Panc1 (cell line): ENCODE results near the gene GPNMB. TPM values are rescaled to one million over a fixed set of nuclear protein-coding genes. Genes with fewer than 3 reads are reported as not detected.

Experiments used
- ATAC-seq: fragments of 200-7000 bp; cut with Tn5 transposase; 2 replicates; pipeline ENCODE4 v1.9.1; 2020; ENCODE audit warnings: mild to moderate bottlenecking, moderate library complexity
- BruUV-seq: library from RNA; stranded (reverse); fragments of 400-500 nt; replicated peaks from 2 replicates; lab custom pipeline; 2021; lab: Mats Ljungman, UMichigan
- CTCF ChIA-PET: fragments of 300-600 bp; sonication (Branson Sonifier 250); formaldehyde crosslinking; loops from one replicate; lab custom pipeline; 2022; ENCODE audit warnings: antibody characterized with exemption; lab: Charles Lee
- POLR2A ChIA-PET: fragments of 300-600 bp; sonication (Branson Sonifier 250); formaldehyde crosslinking; loops from one replicate; lab custom pipeline; 2022; ENCODE audit warnings: antibody characterized with exemption; lab: Charles Lee
- DNase-seq: peaks from one replicate; pipeline ENCODE4 v3.0.0-alpha.2; 2010; ENCODE audit warnings: low read depth, low spot score
- H3K27ac ChIP-seq: 2 replicates; pipeline ENCODE4 v1.5.1; 2011; ENCODE audit warnings: mild to moderate bottlenecking, low read length, inconsistent platforms
- H3K27me3 ChIP-seq: fragments of 200-500 bp; sonication (Bioruptor generic); 2 replicates; pipeline ENCODE4 v1.6.0; 2014; ENCODE audit warnings: low read length, inconsistent platforms; ENCODE audit not compliant: control insufficient read depth, insufficient read depth
- H3K36me3 ChIP-seq: fragments of 200-500 bp; sonication (Bioruptor generic); 2 replicates; pipeline ENCODE4 v1.5.1; 2014; ENCODE audit warnings: inconsistent platforms, mild to moderate bottlenecking, low read length, moderate library complexity; ENCODE audit not compliant: control insufficient read depth, insufficient read depth
- H3K4me1 ChIP-seq: 2 replicates; pipeline ENCODE4 v1.5.1; 2011; ENCODE audit warnings: inconsistent platforms, mild to moderate bottlenecking, low read length, moderate library complexity; ENCODE audit not compliant: control insufficient read depth, insufficient read depth
- H3K4me3 ChIP-seq, 2 experiments: 2 replicates each; pipeline ENCODE4 v1.5.1; 2011 to 2012; ENCODE audit warnings: low read depth in 2 of 2, low read length in 2 of 2, mild to moderate bottlenecking in 2 of 2, inconsistent platforms in 1 of 2, moderate library complexity in 1 of 2
- H3K9me3 ChIP-seq: fragments of 200-500 bp; sonication (Bioruptor generic); 2 replicates; pipeline ENCODE4 v1.5.1; 2014; ENCODE audit warnings: low read depth, mild to moderate bottlenecking, inconsistent platforms, low read length, moderate library complexity; ENCODE audit not compliant: control insufficient read depth, insufficient read depth
- CTCF ChIP-seq: fragments of 450-650 bp; IDR thresholded peaks from 2 replicates; pipeline ENCODE4 v1.5.1; 2017; ENCODE audit warnings: mild to moderate bottlenecking
- POLR2AphosphoS5 ChIP-seq: IDR thresholded peaks from 2 replicates; pipeline ENCODE4 v1.6.1; 2012; ENCODE audit warnings: mild to moderate bottlenecking, low read depth, low read length, moderate library complexity
- REST ChIP-seq, 2 experiments: IDR thresholded peaks; 2 replicates each; pipeline ENCODE4 v1.6.1; 2011 to 2012; ENCODE audit warnings: low read depth in 2 of 2, control low read depth in 1 of 2, low read length in 1 of 2, mild to moderate bottlenecking in 1 of 2, moderate library complexity in 1 of 2; ENCODE audit not compliant: insufficient read depth in 1 of 2
- SIN3A ChIP-seq: IDR thresholded peaks from 2 replicates; pipeline ENCODE4 v1.6.1; 2012; ENCODE audit warnings: low read depth, mild to moderate bottlenecking, low read length, moderate library complexity, borderline replicate concordance; ENCODE audit not compliant: insufficient read depth
- TCF7L2 ChIP-seq: IDR thresholded peaks from 2 replicates; pipeline ENCODE4 v1.6.1; 2011; ENCODE audit warnings: mild to moderate bottlenecking, low read depth, low read length, inconsistent platforms
- in situ Hi-C: cut with HindIII; loops from 2 replicates; pipeline ENCODE4 v1.10.0; 2016; ENCODE audit warnings: low sequenced_read_pairs, low pct_unique_long_range_greater_than_20kb
- intact Hi-C: fragments of 100-400 bp; cut with micrococcal nuclease; formaldehyde crosslinking; loops from one replicate; pipeline ENCODE4 v1.10.0; 2022; ENCODE audit not compliant: unreplicated experiment
- total RNA-seq: library from RNA; stranded (reverse); gene quantifications from one replicate; pipeline ENCODE4 v1.2.1, GENCODE V29; 2021; ENCODE audit not compliant: unreplicated experiment

Gene GPNMB
- total RNA-seq, 1 experiment from 2014 or later, result 2.1 TPM

DNA sequence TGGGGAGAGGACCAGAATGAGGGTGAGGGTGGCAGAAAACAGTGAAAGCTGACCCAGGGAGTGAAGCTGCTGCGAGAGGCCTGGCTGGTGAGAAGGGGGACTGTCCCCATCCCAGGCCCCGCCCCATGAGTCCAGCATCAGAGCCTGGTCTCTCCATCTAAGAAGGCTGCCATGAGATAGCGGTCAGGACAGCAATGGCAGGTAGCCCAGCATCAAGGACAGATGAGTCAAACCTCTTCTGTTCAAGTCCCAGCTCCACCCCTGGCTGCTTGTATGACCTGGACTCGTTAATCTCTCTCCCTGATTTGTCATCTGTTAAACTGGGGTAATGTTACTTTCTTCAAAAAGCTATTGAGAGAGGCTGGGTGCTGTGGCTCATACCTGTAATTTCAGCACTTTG, 22.2 kb downstream of the GPNMB start:
- no peaks in the 10 kb centered on the region for H3K36me3 ChIP-seq
- DNase-seq, result no peak
- no peak for ATAC-seq
- intact Hi-C loops (no loop called here), in situ Hi-C loops (no loop called here)
- ChIA-PET CTCF (interaction anchor here (1.1 to 1.3 kb wide), 2 partner anchors 10 to 84 kb away, joined by 3 read pairs; no protein-coding TSS in a partner anchor), POLR2A (interaction anchor here (1.1 kb wide), 1 partner anchor 9 kb away, joined by 4 read pairs; no protein-coding TSS in a partner anchor)
- no peak overlapping the region for H3K4me3 ChIP-seq
- BruUV-seq, result no TSS peak
- TF ChIP-seq POLR2AphosphoS5, result no peak
- no peak for TF ChIP-seq CTCF
- TF ChIP-seq TCF7L2, result no peak
- peaks cover 6% of the 10 kb centered on the region for H3K4me1 ChIP-seq
- H3K9me3 ChIP-seq, result no peaks in the 10 kb centered on the region
- H3K27ac ChIP-seq, result no peak overlapping the region
- H3K27me3 ChIP-seq, result no peaks in the 10 kb centered on the region

- H3K27me3 ChIP-seq, result no peaks in the 10 kb centered on the region
- peaks cover 11% of the 10 kb centered on the region for H3K4me1 ChIP-seq
- in situ Hi-C loops, result no loop called here
- ATAC-seq (no peak), DNase-seq (no peak)
- H3K36me3 ChIP-seq, result no peaks in the 10 kb centered on the region
- TF ChIP-seq REST (IDR thresholded peaks at IDR 0.05; ENCODE audit: insufficient read depth in 1 of 2, low read depth in 2 of 2, low read length in 1 of 2) (no peak), POLR2AphosphoS5 (no peak), TCF7L2 (no peak), SIN3A (no peak), CTCF (no peak)
- ChIA-PET CTCF (interaction anchor here (0.7 to 1.5 kb wide), 10 partner anchors 10 to 275 kb away, joined by 3 to 24 read pairs (median 4); no protein-coding TSS in a partner anchor), POLR2A (no interaction called here)
- no peak overlapping the region for H3K4me3 ChIP-seq
- H3K27ac ChIP-seq, result no peak overlapping the region
- intact Hi-C loops, result loop anchor here (2.0 to 10.0 kb wide), 4 partner anchors 85 to 443 kb away; partner anchors contain the start of genes IGF2BP3 and STK31
- H3K9me3 ChIP-seq, result no peaks in the 10 kb centered on the region
- BruUV-seq, result no TSS peak
Measured at GRCh38 chr7:23272275-23272674, 25.7 kb downstream of the GPNMB start.
